ENCODE data around the gene RAPGEF4. TPM values are rescaled to one million over a fixed set of nuclear protein-coding genes. Genes with fewer than 3 reads are reported as not detected.

The RAPGEF4 gene
- total RNA-seq, 1 donor from 2014 or later, result 21.8 TPM

DNA sequence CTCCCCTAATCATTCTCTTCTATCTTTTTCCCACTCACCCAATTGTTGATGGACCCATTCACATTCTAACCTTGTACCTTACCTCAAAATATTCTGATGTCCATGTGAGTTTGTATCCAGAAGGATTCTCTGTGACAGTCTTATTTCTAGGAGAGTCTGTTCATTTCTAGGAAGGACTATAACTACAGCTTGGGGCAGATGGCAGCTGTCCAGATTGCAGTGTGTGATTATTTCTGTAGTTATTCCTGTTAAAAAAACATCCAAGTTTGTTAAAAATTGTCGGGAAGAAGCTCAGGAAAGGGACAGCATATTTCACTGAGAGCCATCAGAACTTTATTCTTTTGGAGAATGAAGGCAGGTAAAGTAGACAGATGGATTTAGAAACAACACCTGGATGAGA lies 142.6 kb downstream of the RAPGEF4 start:
- DNase-seq, result no peak
- ATAC-seq, result no peak

DNA sequence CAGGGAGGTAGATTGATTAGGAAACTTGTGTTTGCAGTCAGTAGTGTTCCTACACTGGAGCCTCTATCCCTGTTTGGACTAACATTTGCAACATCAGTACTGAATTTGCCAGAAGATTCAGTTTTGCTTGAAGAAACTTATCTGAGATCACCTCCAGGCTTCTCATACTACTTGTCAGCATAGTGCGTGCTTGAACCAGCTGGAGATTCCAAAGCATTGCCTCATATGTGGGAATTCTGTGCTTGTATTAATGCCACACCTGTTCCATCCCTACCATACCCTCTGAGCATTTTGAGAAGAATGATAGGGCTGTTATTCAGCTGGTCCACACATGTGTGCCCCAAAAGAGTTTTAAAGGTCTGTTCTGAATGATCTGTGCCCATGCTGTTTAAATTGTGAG lies 148.7 kb downstream of the RAPGEF4 start:
- no peak overlapping the region for H3K4me3 ChIP-seq
- H3K4me1 ChIP-seq, result no peaks in the 10 kb centered on the region
- no peak overlapping the region for H3K27ac ChIP-seq
- intact Hi-C loops (cut with DNase I), result no loop called here
- TF ChIP-seq, protein P1, sequence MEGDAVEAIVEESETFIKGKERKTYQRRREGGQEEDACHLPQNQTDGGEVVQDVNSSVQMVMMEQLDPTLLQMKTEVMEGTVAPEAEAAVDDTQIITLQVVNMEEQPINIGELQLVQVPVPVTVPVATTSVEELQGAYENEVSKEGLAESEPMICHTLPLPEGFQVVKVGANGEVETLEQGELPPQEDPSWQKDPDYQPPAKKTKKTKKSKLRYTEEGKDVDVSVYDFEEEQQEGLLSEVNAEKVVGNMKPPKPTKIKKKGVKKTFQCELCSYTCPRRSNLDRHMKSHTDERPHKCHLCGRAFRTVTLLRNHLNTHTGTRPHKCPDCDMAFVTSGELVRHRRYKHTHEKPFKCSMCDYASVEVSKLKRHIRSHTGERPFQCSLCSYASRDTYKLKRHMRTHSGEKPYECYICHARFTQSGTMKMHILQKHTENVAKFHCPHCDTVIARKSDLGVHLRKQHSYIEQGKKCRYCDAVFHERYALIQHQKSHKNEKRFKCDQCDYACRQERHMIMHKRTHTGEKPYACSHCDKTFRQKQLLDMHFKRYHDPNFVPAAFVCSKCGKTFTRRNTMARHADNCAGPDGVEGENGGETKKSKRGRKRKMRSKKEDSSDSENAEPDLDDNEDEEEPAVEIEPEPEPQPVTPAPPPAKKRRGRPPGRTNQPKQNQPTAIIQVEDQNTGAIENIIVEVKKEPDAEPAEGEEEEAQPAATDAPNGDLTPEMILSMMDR (IDR thresholded peaks at IDR 0.05), result no peak
- ATAC-seq (no peak), DNase-seq (no peak)
- no peaks in the 10 kb centered on the region for H3K9me3 ChIP-seq
- H3K36me3 ChIP-seq, result no peaks in the 10 kb centered on the region
- H3K27me3 ChIP-seq, result no peaks in the 10 kb centered on the region

More for the DNA sequence above, 142.6 kb downstream of the RAPGEF4 start:
- no peak overlapping the region for H3K27ac ChIP-seq
- H3K36me3 ChIP-seq, result no peaks in the 10 kb centered on the region
- H3K27me3 ChIP-seq, result no peaks in the 10 kb centered on the region
- H3K4me3 ChIP-seq, result no peak overlapping the region
- intact Hi-C loops (cut with DNase I), result no loop called here
- TF ChIP-seq, protein P1 (IDR thresholded peaks at IDR 0.05), result no peak
- no peaks in the 10 kb centered on the region for H3K9me3 ChIP-seq
- H3K4me1 ChIP-seq, result no peaks in the 10 kb centered on the region

DNA sequence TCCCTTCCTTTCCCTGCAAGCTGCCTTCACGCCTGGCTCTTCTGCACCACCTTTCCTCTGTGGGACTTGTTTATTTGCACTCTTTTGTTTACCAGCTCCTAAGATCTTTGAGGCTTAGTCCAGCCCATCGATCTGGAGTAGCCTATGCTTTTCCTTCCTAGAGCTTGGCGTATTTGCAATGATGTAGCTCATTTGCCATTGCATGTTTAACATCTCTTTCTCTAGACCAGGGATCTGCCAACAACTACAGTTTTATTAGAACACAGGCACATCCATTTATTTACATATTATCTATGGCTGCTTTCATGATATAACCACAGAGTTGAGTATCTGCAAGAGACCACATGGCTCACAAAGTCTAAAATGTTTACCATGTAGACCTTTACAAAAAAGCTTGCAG lies 150.4 kb downstream of the RAPGEF4 start:
- H3K4me1 ChIP-seq, result no peaks in the 10 kb centered on the region
- DNase-seq, result no peak
- no peak overlapping the region for H3K4me3 ChIP-seq
- no peaks in the 10 kb centered on the region for H3K9me3 ChIP-seq
- no peak overlapping the region for H3K27ac ChIP-seq
- ATAC-seq, result no peak
- no peaks in the 10 kb centered on the region for H3K27me3 ChIP-seq
- TF ChIP-seq, protein P1 (IDR thresholded peaks at IDR 0.05), result no peak
- intact Hi-C loops (cut with DNase I), result no loop called here
- H3K36me3 ChIP-seq, result no peaks in the 10 kb centered on the region

DNA sequence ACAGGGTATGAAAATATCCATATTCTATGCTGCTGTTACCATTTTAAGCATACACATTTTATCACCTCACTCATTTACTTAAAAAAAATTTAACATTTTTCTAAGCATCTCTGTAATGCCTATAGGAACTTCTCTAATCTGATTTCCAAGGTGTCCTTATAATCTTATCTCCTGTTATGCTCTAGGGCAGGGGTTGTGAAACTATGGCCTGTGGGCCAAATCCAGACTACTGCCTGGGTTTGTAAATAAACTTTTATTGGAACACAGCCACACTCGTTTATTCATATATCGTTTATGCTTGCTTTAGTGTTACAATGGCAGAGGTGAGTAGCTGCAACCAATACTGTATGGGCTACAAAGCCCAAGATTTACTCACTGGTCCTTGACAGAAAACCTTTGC lies 151.6 kb downstream of the RAPGEF4 start:
- no peaks in the 10 kb centered on the region for H3K9me3 ChIP-seq
- TF ChIP-seq, protein P1 (IDR thresholded peaks at IDR 0.05), result no peak
- H3K27ac ChIP-seq, result no peak overlapping the region
- DNase-seq (no peak), ATAC-seq (no peak)
- no peak overlapping the region for H3K4me3 ChIP-seq
- H3K27me3 ChIP-seq, result no peaks in the 10 kb centered on the region
- H3K4me1 ChIP-seq, result no peaks in the 10 kb centered on the region
- H3K36me3 ChIP-seq, result no peaks in the 10 kb centered on the region
- intact Hi-C loops (cut with DNase I), result no loop called here

DNA sequence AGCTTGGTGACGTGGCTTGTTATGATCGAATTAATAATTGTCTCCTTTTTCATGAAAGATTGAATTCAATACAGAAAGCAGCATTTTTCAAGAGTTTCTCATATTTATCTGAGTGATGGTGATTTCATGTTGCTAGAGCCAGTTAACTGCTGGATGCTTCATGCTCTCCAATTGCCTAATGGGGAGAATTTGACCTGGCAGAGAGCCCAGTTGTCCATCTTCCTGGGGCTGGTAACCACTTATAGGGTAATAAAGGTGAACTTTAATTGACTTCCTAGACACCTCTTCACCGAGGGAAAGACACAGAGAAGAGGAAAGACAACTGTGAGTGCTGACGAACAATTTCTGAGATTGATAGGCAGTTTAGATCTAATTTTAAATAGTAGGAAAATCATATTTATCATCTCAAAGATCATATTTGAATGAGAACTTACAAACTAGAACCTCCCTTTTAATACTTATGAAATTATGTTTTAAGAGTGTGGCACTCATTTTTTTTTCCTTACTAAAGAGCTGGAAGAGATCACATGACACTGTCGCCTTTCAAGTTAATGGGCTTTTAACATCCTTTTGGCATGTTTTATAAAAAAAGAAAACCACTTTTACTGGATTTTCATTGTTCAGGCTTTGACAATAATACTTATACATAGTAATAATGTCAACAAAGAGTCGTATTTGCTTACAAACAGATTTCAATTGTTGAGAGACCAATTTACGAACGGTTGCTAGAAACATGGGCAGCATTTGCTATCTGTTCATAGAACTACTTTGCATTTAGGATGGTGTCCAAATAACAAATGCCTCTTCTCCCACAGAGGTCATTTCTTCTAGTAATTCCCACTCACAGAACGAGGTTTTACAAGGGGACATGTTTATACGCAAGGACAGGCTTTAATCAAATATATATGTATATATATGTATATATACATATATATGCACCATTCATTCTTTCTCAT lies 153.3 kb downstream of the RAPGEF4 start:
- TF ChIP-seq, protein P1 (IDR thresholded peaks at IDR 0.05), result no peak
- no peaks in the 10 kb centered on the region for H3K27me3 ChIP-seq
- no peaks in the 10 kb centered on the region for H3K4me1 ChIP-seq
- ATAC-seq, result no peak
- no peaks in the 10 kb centered on the region for H3K36me3 ChIP-seq
- intact Hi-C loops (cut with DNase I), result no loop called here
- H3K27ac ChIP-seq, result no peak overlapping the region
- no peak overlapping the region for H3K4me3 ChIP-seq
- DNase-seq, result no peak
- H3K9me3 ChIP-seq, result no peaks in the 10 kb centered on the region

Data from upper lobe of right lung (tissue), 1 donor.